PC-3 (cell line): ENCODE measurements around the gene EIPR1. TPM values are rescaled to one million over a fixed set of nuclear protein-coding genes. Genes with fewer than 3 reads are reported as not detected.

ENCODE experiments used
- ATAC-seq: fragments of 200-7000 bp; cut with Tn5 transposase; 2 replicates; pipeline ENCODE4 v1.9.1; 2020; ENCODE audit warnings: mild to moderate bottlenecking, moderate library complexity
- BruUV-seq: library from RNA; stranded (reverse); fragments of 400-500 nt; replicated peaks from 2 replicates; lab custom pipeline; 2021; lab: Mats Ljungman, UMichigan
- CTCF ChIA-PET: fragments of 300-600 bp; sonication (Branson Sonifier 250); formaldehyde crosslinking; loops from one replicate; lab custom pipeline; 2022; ENCODE audit warnings: antibody characterized with exemption; lab: Charles Lee
- POLR2A ChIA-PET: fragments of 300-600 bp; sonication (Branson Sonifier 250); formaldehyde crosslinking; loops from one replicate; lab custom pipeline; 2022; ENCODE audit warnings: antibody characterized with exemption; ENCODE audit not compliant: unreplicated experiment; lab: Charles Lee
- DNase-seq: peaks from one replicate; pipeline ENCODE4 v3.0.0-alpha.2; 2015
- H2AFZ ChIP-seq: fragments of 300-600 bp; sonication (generic); 2 replicates; pipeline ENCODE4 v1.6.0; 2016; ENCODE audit warnings: antibody characterized with exemption, low read length
- H3F3A ChIP-seq: fragments of 300-600 bp; sonication (generic); one replicate; pipeline ENCODE4 v1.6.0; 2017; ENCODE audit warnings: antibody characterized with exemption, low read length, control low read depth, mild to moderate bottlenecking; ENCODE audit not compliant: unreplicated experiment
- H3K27ac ChIP-seq: fragments of 300-600 bp; sonication (generic); 2 replicates; pipeline ENCODE4 v1.5.1; 2016; ENCODE audit warnings: mild to moderate bottlenecking, low read length
- H3K27me3 ChIP-seq: fragments of 300-600 bp; sonication (generic); 2 replicates; pipeline ENCODE4 v1.6.1; 2016; ENCODE audit warnings: low read length, mixed read lengths
- H3K36me3 ChIP-seq: fragments of 300-600 bp; sonication (generic); 2 replicates; pipeline ENCODE4 v1.6.1; 2016; ENCODE audit warnings: low read depth, mixed run types, low read length, mixed read lengths
- H3K4me1 ChIP-seq: fragments of 300-600 bp; sonication (generic); 2 replicates; pipeline ENCODE4 v1.5.1; 2016; ENCODE audit warnings: low read length; ENCODE audit not compliant: insufficient read depth
- H3K4me2 ChIP-seq: fragments of 300-600 bp; sonication (generic); 2 replicates; pipeline ENCODE4 v1.6.0; 2016; ENCODE audit warnings: low read length
- H3K4me3 ChIP-seq: fragments of 300-600 bp; sonication (generic); 2 replicates; pipeline ENCODE4 v1.5.1; 2016; ENCODE audit warnings: mild to moderate bottlenecking, low read length, mixed read lengths
- H3K79me2 ChIP-seq: fragments of 300-600 bp; sonication (generic); 2 replicates; pipeline ENCODE4 v1.6.1; 2017; ENCODE audit warnings: low read length, mixed read lengths
- H3K9ac ChIP-seq: fragments of 300-600 bp; sonication (generic); 2 replicates; pipeline ENCODE4 v1.6.0; 2016; ENCODE audit warnings: mild to moderate bottlenecking, low read length
- H3K9me2 ChIP-seq: fragments of 300-600 bp; sonication (generic); replicated peaks from 2 replicates; pipeline ENCODE4 v1.6.1; 2016; ENCODE audit warnings: mixed run types, low read length, mixed read lengths
- H3K9me3 ChIP-seq: fragments of 300-600 bp; sonication (generic); 2 replicates; pipeline ENCODE4 v1.6.1; 2016; ENCODE audit warnings: low read length, mixed read lengths
- H4K20me1 ChIP-seq: fragments of 300-600 bp; sonication (generic); 2 replicates; pipeline ENCODE4 v1.6.1; 2016; ENCODE audit warnings: low read length, mixed read lengths
- CTCF ChIP-seq: fragments of 300-600 bp; sonication (generic); conservative IDR thresholded peaks from 2 replicates; pipeline ENCODE4 v1.5.1; 2017; ENCODE audit warnings: antibody characterized with exemption, low read depth, mild to moderate bottlenecking, low read length
- EZH2 ChIP-seq: fragments of 300-600 bp; sonication (generic); IDR thresholded peaks from one replicate; pipeline ENCODE4 v1.6.1; 2017; ENCODE audit warnings: antibody characterized with exemption, mild to moderate bottlenecking, low read length; ENCODE audit not compliant: unreplicated experiment
- EZH2phosphoT487 ChIP-seq: fragments of 300-600 bp; sonication (generic); IDR thresholded peaks from 2 replicates; pipeline ENCODE4 v1.6.1; 2018; ENCODE audit warnings: mild to moderate bottlenecking, antibody characterized with exemption, low read length, borderline replicate concordance
- intact Hi-C: fragments of 100-400 bp; cut with micrococcal nuclease; formaldehyde crosslinking; loops from 2 replicates; pipeline ENCODE4 v1.9.0; 2023
- total RNA-seq: library from RNA; depleted of rRNA; stranded (reverse); fragments of >200 nt; gene quantifications from 2 replicates; pipeline ENCODE4 v1.2.3, GENCODE V29; 2014

The EIPR1 gene
- total RNA-seq, 1 experiment from 2014 or later, result 90.1 TPM

- H3K4me3 ChIP-seq, result no peak overlapping the region
- TF ChIP-seq CTCF (no peak), EZH2phosphoT487 (no peak), EZH2 (no peak)
- no peaks in the 10 kb centered on the region for H3K27me3 ChIP-seq
- no peak for DNase-seq
- BruUV-seq, result no TSS peak
- no peaks in the 10 kb centered on the region for H3K36me3 ChIP-seq
- H3K4me2 ChIP-seq, result no peak overlapping the region
- peaks cover 4% of the 10 kb centered on the region for H3K4me1 ChIP-seq
- H3K9me2 ChIP-seq, result no peaks in the 10 kb centered on the region
- no peak overlapping the region for H3K9ac ChIP-seq
- intact Hi-C loops, result no loop called here
- CTCF ChIA-PET, result no interaction called here
- H3K9me3 ChIP-seq, result no peaks in the 10 kb centered on the region
- no peaks in the 10 kb centered on the region for H3F3A ChIP-seq
- no peak for ATAC-seq
- no peak overlapping the region for H2AFZ ChIP-seq
- POLR2A ChIA-PET, result no interaction called here
- H4K20me1 ChIP-seq, result no peaks in the 10 kb centered on the region
- no peaks in the 10 kb centered on the region for H3K79me2 ChIP-seq
- H3K27ac ChIP-seq, result no peak overlapping the region
Measured at GRCh38 chr2:3163401-3163800, 214.2 kb downstream of the EIPR1 start.

GRCh38 chr2:3162442-3163077 lies 215.1 kb downstream of the EIPR1 start:
- H3K27ac ChIP-seq, result no peak overlapping the region
- no peak overlapping the region for H3K9ac ChIP-seq
- H3K9me3 ChIP-seq, result no peaks in the 10 kb centered on the region
- no peaks in the 10 kb centered on the region for H3K9me2 ChIP-seq
- H3F3A ChIP-seq, result no peaks in the 10 kb centered on the region
- no peak for ATAC-seq
- intact Hi-C loops, result no loop called here
- H3K4me1 ChIP-seq, result no peaks in the 10 kb centered on the region
- no peak for TF ChIP-seq EZH2
- no peak for TF ChIP-seq EZH2phosphoT487
- no peak for TF ChIP-seq CTCF
- H3K4me3 ChIP-seq, result no peak overlapping the region
- ChIA-PET CTCF (no interaction called here), POLR2A (no interaction called here)
- H2AFZ ChIP-seq, result no peak overlapping the region
- no peak for DNase-seq
- no TSS peak for BruUV-seq
- H3K36me3 ChIP-seq, result no peaks in the 10 kb centered on the region
- H4K20me1 ChIP-seq, result no peaks in the 10 kb centered on the region
- H3K4me2 ChIP-seq, result no peak overlapping the region
- H3K79me2 ChIP-seq, result no peaks in the 10 kb centered on the region
- no peaks in the 10 kb centered on the region for H3K27me3 ChIP-seq

- ATAC-seq, result no peak
- Histone ChIP-seq H3K9me2 (no peaks in the 10 kb centered on the region), H3K36me3 (no peaks in the 10 kb centered on the region), H4K20me1 (no peaks in the 10 kb centered on the region), H3K27me3 (no peaks in the 10 kb centered on the region), H3K4me2 (no peak overlapping the region), H3K4me3 (no peak overlapping the region), H2AFZ (no peak overlapping the region), H3K9ac (no peak overlapping the region), H3K27ac (no peak overlapping the region), H3K9me3 (no peaks in the 10 kb centered on the region), H3F3A (no peaks in the 10 kb centered on the region), H3K4me1 (no peaks in the 10 kb centered on the region), H3K79me2 (no peaks in the 10 kb centered on the region)
- TF ChIP-seq CTCF (no peak), EZH2 (no peak), EZH2phosphoT487 (no peak)
- BruUV-seq, result no TSS peak
- POLR2A ChIA-PET, result no interaction called here
- DNase-seq, result no peak
- intact Hi-C loops, result no loop called here
- CTCF ChIA-PET, result no interaction called here
Measured at GRCh38 chr2:3160751-3161330, 216.8 kb downstream of the EIPR1 start.
